Measurements from ENCODE around the gene FFAR1.

DNA sequence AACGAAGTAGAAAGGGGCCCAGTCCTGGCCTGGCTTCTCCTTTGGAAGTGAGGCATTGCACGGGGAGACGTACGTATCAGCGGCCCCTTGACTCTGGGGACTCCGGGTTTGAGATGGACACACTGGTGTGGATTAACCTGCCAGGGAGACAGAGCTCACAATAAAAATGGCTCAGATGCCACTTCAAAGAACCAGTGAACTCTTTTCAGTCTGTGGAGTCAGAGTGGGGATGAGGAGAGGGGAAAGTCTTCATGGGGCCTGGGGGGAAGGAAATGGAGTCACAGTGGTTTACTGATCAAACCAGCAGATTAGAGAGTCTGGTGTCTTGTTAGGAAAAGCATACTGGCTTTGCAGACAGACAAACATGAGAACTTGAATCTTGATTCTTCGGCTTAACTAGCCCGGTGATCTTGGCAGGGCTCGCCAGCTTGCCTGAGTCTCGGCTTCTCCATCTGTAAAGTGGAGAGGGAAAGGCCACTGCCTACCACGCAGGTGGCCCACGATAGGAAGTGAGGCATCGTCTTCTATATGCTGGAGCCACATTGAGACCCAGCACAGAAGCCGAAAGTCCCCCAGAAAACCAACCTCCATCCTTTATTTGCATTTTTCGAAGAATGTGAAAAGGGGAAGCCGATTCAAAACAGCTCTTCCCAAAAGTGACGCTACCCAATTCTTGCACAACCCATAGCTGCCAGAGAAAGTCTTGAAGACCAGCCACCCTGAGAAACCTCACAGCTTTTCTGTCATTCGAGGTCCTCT, at the start of gene FFAR1:
- TF ChIP-seq FOXM1 (IDR thresholded peaks at IDR 0.05; ENCODE audit: borderline replicate concordance) (no peak), SP1 (IDR thresholded peaks at IDR 0.05) (no peak), FOXA1 (IDR thresholded peaks at IDR 0.05) (no peak), BHLHE40 (IDR thresholded peaks at IDR 0.05; ENCODE audit: borderline replicate concordance) (no peak), LEF1 (IDR thresholded peaks at IDR 0.05; ENCODE audit: borderline replicate concordance) (no peak), ZNF384 (IDR thresholded peaks at IDR 0.05) (no peak), NFRKB (IDR thresholded peaks at IDR 0.05) (no peak), TARDBP (IDR thresholded peaks at IDR 0.05) (no peak), SUZ12 (IDR thresholded peaks at IDR 0.05) (no peak)
- TF ChIP-seq, protein P1, sequence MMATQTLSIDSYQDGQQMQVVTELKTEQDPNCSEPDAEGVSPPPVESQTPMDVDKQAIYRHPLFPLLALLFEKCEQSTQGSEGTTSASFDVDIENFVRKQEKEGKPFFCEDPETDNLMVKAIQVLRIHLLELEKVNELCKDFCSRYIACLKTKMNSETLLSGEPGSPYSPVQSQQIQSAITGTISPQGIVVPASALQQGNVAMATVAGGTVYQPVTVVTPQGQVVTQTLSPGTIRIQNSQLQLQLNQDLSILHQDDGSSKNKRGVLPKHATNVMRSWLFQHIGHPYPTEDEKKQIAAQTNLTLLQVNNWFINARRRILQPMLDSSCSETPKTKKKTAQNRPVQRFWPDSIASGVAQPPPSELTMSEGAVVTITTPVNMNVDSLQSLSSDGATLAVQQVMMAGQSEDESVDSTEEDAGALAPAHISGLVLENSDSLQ (IDR thresholded peaks at IDR 0.05), result no peak
